A673 (cell line): ENCODE results near the gene TLR1. TPM values are rescaled to one million over a fixed set of nuclear protein-coding genes. Genes with fewer than 3 reads are reported as not detected.

ENCODE experiments used
- BruUV-seq: library from RNA; stranded (reverse); fragments of 400-500 nt; replicated peaks from 2 replicates; lab custom pipeline; 2021; lab: Mats Ljungman, UMichigan
- CTCF ChIA-PET: fragments of 300-600 bp; sonication (Branson Sonifier 250); formaldehyde crosslinking; loops from one replicate; lab custom pipeline; 2022; ENCODE audit warnings: antibody characterized with exemption; lab: Charles Lee
- POLR2A ChIA-PET: fragments of 300-600 bp; sonication (Branson Sonifier 250); formaldehyde crosslinking; loops from one replicate; lab custom pipeline; 2022; ENCODE audit warnings: antibody characterized with exemption; ENCODE audit not compliant: low non-redundant PET; lab: Charles Lee
- DNase-seq: peaks from one replicate; pipeline ENCODE4 v3.0.0-alpha.2; 2015; ENCODE audit warnings: low spot score
- H3K27ac ChIP-seq: fragments of 200-600 bp; sonication (generic); 2 replicates; pipeline ENCODE4 v1.5.1; 2016; ENCODE audit warnings: mixed run types, low read depth, mild to moderate bottlenecking, mixed read lengths, antibody characterized with exemption, low read length; ENCODE audit not compliant: poor library complexity, severe bottlenecking
- H3K27me3 ChIP-seq: fragments of 200-600 bp; sonication (generic); replicated peaks from 2 replicates; pipeline ENCODE4 v1.6.1; 2017; ENCODE audit warnings: mixed run types, low read depth, mild to moderate bottlenecking, mixed read lengths, antibody characterized with exemption, low read length; ENCODE audit not compliant: insufficient read depth, poor library complexity
- H3K36me3 ChIP-seq: fragments of 200-600 bp; sonication (generic); 2 replicates; pipeline ENCODE4 v1.6.1; 2016; ENCODE audit warnings: mixed run types, mild to moderate bottlenecking, mixed read lengths, antibody characterized with exemption, low read length; ENCODE audit not compliant: insufficient read depth, poor library complexity, severe bottlenecking
- H3K4me1 ChIP-seq: fragments of 200-600 bp; sonication (generic); 2 replicates; pipeline ENCODE4 v1.6.1; 2017; ENCODE audit warnings: mixed run types, mild to moderate bottlenecking, mixed read lengths, antibody characterized with exemption, low read length; ENCODE audit not compliant: insufficient read depth, poor library complexity, severe bottlenecking
- H3K4me3 ChIP-seq: fragments of 200-600 bp; sonication (generic); 2 replicates; pipeline ENCODE4 v1.5.1; 2016; ENCODE audit warnings: low read depth, mixed run types, mild to moderate bottlenecking, mixed read lengths, low read length; ENCODE audit not compliant: poor library complexity, severe bottlenecking
- H3K9me3 ChIP-seq: fragments of 200-600 bp; sonication (generic); 2 replicates; pipeline ENCODE4 v1.6.1; 2016; ENCODE audit warnings: mixed run types, low read depth, mild to moderate bottlenecking, mixed read lengths, antibody characterized with exemption, low read length; ENCODE audit not compliant: poor library complexity, severe bottlenecking
- CTCF ChIP-seq: fragments of 300-800, 200-600 bp; sonication (generic); conservative IDR thresholded peaks from 2 replicates; pipeline ENCODE4 v1.5.1; 2017; ENCODE audit warnings: low read depth, mild to moderate bottlenecking, antibody characterized with exemption, low read length, moderate library complexity, mixed read lengths
- EZH2 ChIP-seq: fragments of 200-600 bp; sonication (generic); IDR thresholded peaks from 2 replicates; pipeline ENCODE4 v1.6.1; 2017; ENCODE audit warnings: borderline replicate concordance, low read depth, mild to moderate bottlenecking, mixed read lengths, antibody characterized with exemption, low read length; ENCODE audit not compliant: poor library complexity, severe bottlenecking
- intact Hi-C: fragments of 100-400 bp; cut with micrococcal nuclease; formaldehyde crosslinking; loops from one replicate; pipeline ENCODE4 v1.10.0; 2022; ENCODE audit not compliant: unreplicated experiment
- total RNA-seq: library from RNA; stranded (reverse); gene quantifications from 2 replicates; pipeline ENCODE4 v1.2.3, GENCODE V29; 2021

TLR1 gene
- total RNA-seq, 1 experiment from 2014 or later = 0.37 TPM

GRCh38 chr4:38803833-38804653, 548 bp downstream of the TLR1 start:
- Histone ChIP-seq H3K9me3 (no peaks in the 10 kb centered on the region), H3K27ac (no peak overlapping the region), H3K4me1 (no peaks in the 10 kb centered on the region), H3K4me3 (no peak overlapping the region), H3K27me3 (no peaks in the 10 kb centered on the region), H3K36me3 (no peaks in the 10 kb centered on the region)
- intact Hi-C loops = no loop called here
- BruUV-seq = no TSS peak
- DNase-seq = no peak
- TF ChIP-seq CTCF (no peak), EZH2 (no peak)
- ChIA-PET POLR2A (no interaction called here), CTCF (no interaction called here)

- no peak for DNase-seq
- ChIA-PET POLR2A (interaction anchor here (0.6 kb wide), 1 partner anchor 167 kb away, joined by 7 read pairs; no protein-coding TSS in a partner anchor), CTCF (no interaction called here)
- no TSS peak for BruUV-seq
- no peak for TF ChIP-seq CTCF
- no peak for TF ChIP-seq EZH2
- no peaks in the 10 kb centered on the region for H3K4me1 ChIP-seq
- H3K9me3 ChIP-seq = no peaks in the 10 kb centered on the region
- intact Hi-C loops = no loop called here
- no peak overlapping the region for H3K27ac ChIP-seq
- no peak overlapping the region for H3K4me3 ChIP-seq
- no peaks in the 10 kb centered on the region for H3K36me3 ChIP-seq
- H3K27me3 ChIP-seq = no peaks in the 10 kb centered on the region
Observed at GRCh38 chr4:38802561-38803355, 1.8 kb downstream of the TLR1 start.

DNA sequence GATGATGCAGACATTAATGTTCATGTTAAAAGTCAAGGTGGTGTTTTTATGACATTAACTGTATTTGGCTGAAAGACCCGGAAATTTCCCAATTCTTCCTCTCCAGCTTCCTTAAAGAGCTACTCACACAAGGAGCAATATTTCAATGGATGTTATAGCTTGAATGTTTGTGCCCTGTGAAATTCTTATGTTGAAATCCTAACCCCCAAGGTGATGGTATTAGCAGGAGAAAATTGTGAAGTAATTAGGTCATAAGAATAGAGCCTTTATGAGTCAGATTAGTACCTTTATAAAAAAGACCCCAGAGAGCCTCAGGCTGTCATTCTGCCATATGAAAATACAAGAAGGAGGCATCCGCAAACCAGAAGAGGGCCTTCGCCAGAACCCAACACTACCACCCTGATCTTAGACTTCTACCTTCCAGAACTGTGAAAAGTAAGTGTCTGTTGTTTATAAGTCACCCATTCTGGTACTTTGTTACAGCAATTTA, 3.6 kb downstream of the TLR1 start:
- intact Hi-C loops = no loop called here
- POLR2A ChIA-PET = no interaction called here

More for the DNA sequence above, 3.6 kb downstream of the TLR1 start:
- Histone ChIP-seq H3K27ac (no peak overlapping the region), H3K27me3 (no peaks in the 10 kb centered on the region), H3K4me1 (no peaks in the 10 kb centered on the region), H3K9me3 (no peaks in the 10 kb centered on the region), H3K4me3 (no peak overlapping the region), H3K36me3 (no peaks in the 10 kb centered on the region)
- TF ChIP-seq CTCF = no peak
- no peak for TF ChIP-seq EZH2
- CTCF ChIA-PET = no interaction called here
- no TSS peak for BruUV-seq
- DNase-seq = no peak
